Mononuclear cell (primary cell): ENCODE results near the gene TAGAP. TPM values are rescaled to one million over a fixed set of nuclear protein-coding genes. Genes with fewer than 3 reads are reported as not detected.
"Not testable (repeated sequence)": the region's sequence is repeated elsewhere in the genome, so short reads cannot be mapped to it uniquely, and the experiment has no call there.

Source experiments
- H3K27me3 ChIP-seq: 2 replicates; pipeline ENCODE4 v1.6.0; 2011; ENCODE audit warnings: low read length, control low read depth; ENCODE audit not compliant: insufficient read depth
- H3K4me1 ChIP-seq: 2 replicates; pipeline ENCODE4 v1.5.1; 2011; ENCODE audit warnings: mild to moderate bottlenecking, low read length, control low read depth; ENCODE audit not compliant: insufficient read depth
- H3K4me3 ChIP-seq: 2 replicates; pipeline ENCODE4 v1.5.1; 2011; ENCODE audit warnings: mild to moderate bottlenecking, low read length, moderate library complexity
- H3K9me3 ChIP-seq: 2 replicates; pipeline ENCODE4 v1.5.1; 2011; ENCODE audit warnings: low read depth, mild to moderate bottlenecking, control low read depth, low read length
- total RNA-seq: library from RNA; depleted of rRNA; stranded (reverse); fragments of >200 nt; gene quantifications from one replicate; pipeline ENCODE4 v1.2.3, GENCODE V29; 2012

Gene TAGAP
- total RNA-seq, 1 donor, result 320 TPM

DNA sequence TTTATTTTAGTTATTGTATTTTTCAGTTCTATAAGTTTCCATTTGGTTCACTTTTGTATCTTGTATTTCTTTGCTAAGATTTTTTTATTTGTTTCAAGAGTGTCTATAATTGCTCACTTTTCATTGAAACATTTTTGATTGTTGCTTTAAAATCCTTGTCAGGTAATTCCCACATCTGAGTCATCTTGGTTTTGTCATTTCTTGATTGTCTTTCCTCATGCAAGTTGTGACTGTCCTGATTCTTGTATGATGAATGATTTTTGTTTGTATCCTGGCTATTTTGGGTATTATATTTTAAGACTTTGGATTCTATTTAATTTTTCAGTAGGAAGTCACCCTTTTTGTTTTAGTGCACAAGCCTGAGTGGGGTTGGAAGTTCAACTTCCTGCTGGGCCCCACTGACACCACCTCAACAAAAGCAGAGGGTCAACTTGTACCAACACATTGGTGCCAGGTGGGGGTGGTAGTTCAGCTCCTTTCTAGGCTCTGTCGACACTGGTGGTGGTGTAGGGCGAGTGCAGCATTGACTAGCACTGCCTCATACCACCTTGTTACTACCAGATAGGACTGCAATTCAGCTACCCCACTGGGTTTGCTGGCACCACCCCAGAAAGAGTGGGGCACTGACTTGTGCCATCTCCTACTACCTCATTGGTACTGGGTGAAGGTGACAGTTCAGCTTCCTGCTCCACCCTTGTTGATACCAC lies 53.6 kb downstream of the TAGAP start:
- no peak overlapping the region for H3K4me3 ChIP-seq
- no peaks in the 10 kb centered on the region for H3K27me3 ChIP-seq
- no peaks in the 10 kb centered on the region for H3K4me1 ChIP-seq
- H3K9me3 ChIP-seq, result peaks cover 7% of the 10 kb centered on the region

- not testable (repeated sequence) for H3K4me3 ChIP-seq, H3K4me1 ChIP-seq, H3K9me3 ChIP-seq, H3K27me3 ChIP-seq
Measured at GRCh38 chr6:158989711-158990110, 55.1 kb downstream of the TAGAP start.

- H3K9me3 ChIP-seq, result peaks cover 7% of the 10 kb centered on the region
- H3K4me1 ChIP-seq, result no peaks in the 10 kb centered on the region
- H3K4me3 ChIP-seq, result no peak overlapping the region
- no peaks in the 10 kb centered on the region for H3K27me3 ChIP-seq
Measured at GRCh38 chr6:158988477-158988876, 56.3 kb downstream of the TAGAP start.

DNA sequence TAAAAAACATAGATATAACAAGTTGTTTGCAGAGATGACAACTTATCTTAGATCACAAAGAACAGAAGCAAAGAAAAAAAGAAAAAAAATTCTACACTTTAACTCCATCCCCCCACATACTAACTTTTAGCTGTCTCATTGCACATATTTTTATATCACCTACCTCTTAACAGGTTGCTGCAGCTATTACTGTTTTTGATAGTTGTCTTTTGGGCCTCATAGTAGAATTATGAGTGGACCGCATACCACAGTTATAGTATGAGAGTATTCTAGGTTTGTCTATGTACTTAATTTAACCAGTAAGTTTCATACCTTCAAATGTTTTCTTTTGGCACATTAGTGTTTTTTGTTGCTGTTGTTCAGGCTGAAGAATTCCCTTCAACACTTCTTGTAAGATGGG lies 57.1 kb downstream of the TAGAP start:
- Histone ChIP-seq H3K27me3 (no peaks in the 10 kb centered on the region), H3K4me3 (no peak overlapping the region), H3K9me3 (peaks cover 7% of the 10 kb centered on the region), H3K4me1 (no peaks in the 10 kb centered on the region)

Other genes starting within 250 kb of the TAGAP start
- 165 TPM for gene EZR, start 225.6 kb downstream of the TAGAP start, total RNA-seq
- gene RSPH3, start 44.8 kb downstream of the TAGAP start, total RNA-seq, result 1.3 TPM
- not detected for gene FNDC1, start 124.4 kb upstream of the TAGAP start, total RNA-seq